HepG2 (cell line): Measurements from ENCODE around the gene PLEKHG2. TPM values are rescaled to one million over a fixed set of nuclear protein-coding genes. Genes with fewer than 3 reads are reported as not detected.

Source experiments
- ATF4 ChIP-seq, 2 experiments: fragments of 450-650 bp in 1 of 2; sonication (generic) in 1 of 2; formaldehyde crosslinking; IDR thresholded peaks; 2 replicates each; pipeline versions ENCODE4 v1.5.0 to v1.8.0; 2020 to 2022; ENCODE audit warnings: mild to moderate bottlenecking in 1 of 2, missing genetic modification reagents in 1 of 2
- BORCS8-MEF2B ChIP-seq: sonication (generic); formaldehyde crosslinking; IDR thresholded peaks from 2 replicates; pipeline ENCODE4 v1.8.0; 2022; ENCODE audit warnings: mild to moderate bottlenecking, missing genetic modification reagents
- CHD4 ChIP-seq: fragments of 200-600 bp; sonication (generic); IDR thresholded peaks from 2 replicates; pipeline ENCODE4 v1.7.0; 2017; ENCODE audit warnings: mild to moderate bottlenecking, low read length, borderline replicate concordance
- DZIP1 ChIP-seq: sonication (generic); formaldehyde crosslinking; IDR thresholded peaks from 2 replicates; pipeline ENCODE4 v1.5.0; 2020; ENCODE audit warnings: mild to moderate bottlenecking, missing genetic modification reagents
- FOXP4 ChIP-seq: sonication (generic); formaldehyde crosslinking; IDR thresholded peaks from 2 replicates; pipeline ENCODE4 v1.4.0; 2020; ENCODE audit warnings: missing genetic modification reagents
- MATR3 ChIP-seq: sonication (generic); formaldehyde crosslinking; IDR thresholded peaks from 2 replicates; pipeline ENCODE4 v1.4.0; 2020; ENCODE audit warnings: missing genetic modification reagents
- MBNL3 ChIP-seq: fragments of 250-450 bp; sonication (Bioruptor Pico); conservative IDR thresholded peaks from 2 replicates; pipeline ENCODE4 v1.8.0; 2022; ENCODE audit warnings: mild to moderate bottlenecking, inconsistent platforms
- NR2F1 ChIP-seq, 2 experiments: fragments of 450-650 bp in 1 of 2; formaldehyde crosslinking in 1 of 2; IDR thresholded peaks; 2 replicates each; pipeline versions ENCODE4 v1.5.0 to v1.6.1; 2016 to 2020; ENCODE audit warnings: mild to moderate bottlenecking in 1 of 2, missing compliant biosample characterization in 1 of 2, missing genetic modification reagents in 1 of 2, moderate library complexity in 1 of 2
- SRY ChIP-seq: sonication (generic); formaldehyde crosslinking; IDR thresholded peaks from 2 replicates; pipeline ENCODE4 v1.8.0; 2022; ENCODE audit warnings: mild to moderate bottlenecking, missing genetic modification reagents
- ZBTB2 ChIP-seq: sonication (generic); formaldehyde crosslinking; IDR thresholded peaks from 2 replicates; pipeline ENCODE4 v1.8.0; 2022; ENCODE audit warnings: low read depth, missing genetic modification reagents
- ZNF34 ChIP-seq: sonication (generic); formaldehyde crosslinking; IDR thresholded peaks from 2 replicates; pipeline ENCODE4 v1.4.0; 2020; ENCODE audit warnings: mild to moderate bottlenecking, missing genetic modification reagents, borderline replicate concordance
- ZNF468 ChIP-seq: sonication (generic); formaldehyde crosslinking; IDR thresholded peaks from 2 replicates; pipeline ENCODE4 v1.8.0; 2022; ENCODE audit warnings: mild to moderate bottlenecking, moderate library complexity, missing genetic modification reagents
- ZNF784 ChIP-seq: sonication (generic); formaldehyde crosslinking; IDR thresholded peaks from 2 replicates; pipeline ENCODE4 v1.5.1; 2020; ENCODE audit warnings: missing genetic modification reagents, mild to moderate bottlenecking, borderline replicate concordance
- polyA plus RNA-seq, 8 experiments: library from polyadenylated mRNA; depleted of rRNA in 3 of 8; stranded (reverse) in 7 of 8; unstranded in 1 of 8; fragments of >200 nt; fragmentation: Illumina TruSeq in 4 of 8; extraction: Trizol in 4 of 8; gene quantifications; 2 replicates each; pipeline versions ENCODE4 v1.2.1 to v1.2.3, GENCODE V29; 2011 to 2016; ENCODE audit warnings: low read depth in 4 of 8, missing spikeins in 1 of 8, mixed read lengths in 1 of 8; ENCODE audit not compliant: insufficient read depth in 1 of 8
- total RNA-seq, 5 experiments: library from RNA; depleted of rRNA; stranded (reverse); fragments of >200 nt; fragmentation: Illumina TruSeq; extraction: Trizol; gene quantifications; 2 replicates each; pipeline ENCODE4 v1.2.3, GENCODE V29; 2016; ENCODE audit warnings: low read depth in 1 of 5
- TF ChIP-seq, protein P1 (sequence below): sonication (generic); formaldehyde crosslinking; IDR thresholded peaks from 2 replicates; pipeline ENCODE4 v1.5.1; 2020; ENCODE audit warnings: mild to moderate bottlenecking, missing genetic modification reagents, moderate library complexity
- TF ChIP-seq, protein P2 (sequence below): sonication (generic); formaldehyde crosslinking; IDR thresholded peaks from 2 replicates; pipeline ENCODE4 v1.5.0; 2020; ENCODE audit warnings: mild to moderate bottlenecking, missing genetic modification reagents

Gene PLEKHG2
- total and polyA plus RNA-seq, 2 of the 13 experiments (the other 11 are each of a cell fraction or from before 2014, with no cell fraction given) = 3.6 to 6.8 TPM

GRCh38 chr19:39435499-39436349 lies 23.3 kb downstream of the PLEKHG2 start, which contains the start of gene RPS16 (continued):
- TF ChIP-seq, protein P1, sequence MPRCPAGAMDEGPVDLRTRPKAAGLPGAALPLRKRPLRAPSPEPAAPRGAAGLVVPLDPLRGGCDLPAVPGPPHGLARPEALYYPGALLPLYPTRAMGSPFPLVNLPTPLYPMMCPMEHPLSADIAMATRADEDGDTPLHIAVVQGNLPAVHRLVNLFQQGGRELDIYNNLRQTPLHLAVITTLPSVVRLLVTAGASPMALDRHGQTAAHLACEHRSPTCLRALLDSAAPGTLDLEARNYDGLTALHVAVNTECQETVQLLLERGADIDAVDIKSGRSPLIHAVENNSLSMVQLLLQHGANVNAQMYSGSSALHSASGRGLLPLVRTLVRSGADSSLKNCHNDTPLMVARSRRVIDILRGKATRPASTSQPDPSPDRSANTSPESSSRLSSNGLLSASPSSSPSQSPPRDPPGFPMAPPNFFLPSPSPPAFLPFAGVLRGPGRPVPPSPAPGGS = peak; percentile 91
- peak; percentile 94 for TF ChIP-seq ZBTB2 (CRISPR knock-in tag)
- TF ChIP-seq ZNF784 (CRISPR knock-in tag) = peak; percentile 65; the same call in 1 of the 2 replicates
- TF ChIP-seq, protein P2, sequence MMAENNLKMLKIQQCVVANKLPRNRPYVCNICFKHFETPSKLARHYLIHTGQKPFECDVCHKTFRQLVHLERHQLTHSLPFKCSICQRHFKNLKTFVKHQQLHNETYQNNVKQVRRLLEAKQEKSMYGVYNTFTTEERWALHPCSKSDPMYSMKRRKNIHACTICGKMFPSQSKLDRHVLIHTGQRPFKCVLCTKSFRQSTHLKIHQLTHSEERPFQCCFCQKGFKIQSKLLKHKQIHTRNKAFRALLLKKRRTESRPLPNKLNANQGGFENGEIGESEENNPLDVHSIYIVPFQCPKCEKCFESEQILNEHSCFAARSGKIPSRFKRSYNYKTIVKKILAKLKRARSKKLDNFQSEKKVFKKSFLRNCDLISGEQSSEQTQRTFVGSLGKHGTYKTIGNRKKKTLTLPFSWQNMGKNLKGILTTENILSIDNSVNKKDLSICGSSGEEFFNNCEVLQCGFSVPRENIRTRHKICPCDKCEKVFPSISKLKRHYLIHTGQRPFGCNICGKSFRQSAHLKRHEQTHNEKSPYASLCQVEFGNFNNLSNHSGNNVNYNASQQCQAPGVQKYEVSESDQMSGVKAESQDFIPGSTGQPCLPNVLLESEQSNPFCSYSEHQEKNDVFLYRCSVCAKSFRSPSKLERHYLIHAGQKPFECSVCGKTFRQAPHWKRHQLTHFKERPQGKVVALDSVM (CRISPR knock-in tag) = peak; percentile 65; the same call in 1 of the 2 replicates
- no peak; the same call in 1 of the 2 replicates for TF ChIP-seq FOXP4 (CRISPR knock-in tag)
- no peak for TF ChIP-seq ZNF468 (CRISPR knock-in tag)
- TF ChIP-seq MBNL3 (CRISPR knock-in tag) = no peak
- peak; percentile 86 for TF ChIP-seq BORCS8-MEF2B
- peak; percentile 97 for TF ChIP-seq ZNF34 (CRISPR knock-in tag)
- peak; percentile 92 for TF ChIP-seq SRY (CRISPR knock-in tag)
- TF ChIP-seq NR2F1 (CRISPR knock-in tag; IDR thresholded peaks at IDR 0.05) = peak in 1 of 2 experiments; percentile 11; a peak in 1 of 4 replicates
- TF ChIP-seq DZIP1 (CRISPR knock-in tag) = no peak
- no peak for TF ChIP-seq CHD4
- TF ChIP-seq ATF4 (CRISPR knock-in tag; IDR thresholded peaks at IDR 0.05) = peak in 1 of 2 experiments; percentile 74; a peak in 2 of 4 replicates
- TF ChIP-seq MATR3 = no peak
